GM10248 (cell line): ENCODE results near the gene ISG15.

Experiments used
- CTCF ChIA-PET: fragments of 300-600 bp; sonication (Branson Sonifier 250); formaldehyde crosslinking; extraction: SDS; loops from one replicate; lab custom pipeline; 2021; ENCODE audit warnings: antibody characterized with exemption; lab: Yijun Ruan, JAX
- POLR2A ChIA-PET: fragments of 350-650 bp; sonication (Branson Sonifier 250); formaldehyde crosslinking; extraction: SDS; loops from one replicate; lab custom pipeline; 2020; ENCODE audit warnings: antibody characterized with exemption; lab: Yijun Ruan, JAX
- DNase-seq: peaks from one replicate; pipeline ENCODE4 v3.0.0; 2012; ENCODE audit errors: extremely low spot score
- TF ChIP-seq, protein P1 (sequence below): IDR thresholded peaks from 2 replicates; pipeline ENCODE4 v1.5.1; 2012; ENCODE audit warnings: mild to moderate bottlenecking, low read depth; ENCODE audit errors: extremely low read depth, missing control alignments, control extremely low read depth

The ISG15 gene

GRCh38 chr1:1020415-1021009, 7.2 kb downstream of the ISG15 start:
- POLR2A ChIA-PET, result no interaction called here
- TF ChIP-seq, protein P1, sequence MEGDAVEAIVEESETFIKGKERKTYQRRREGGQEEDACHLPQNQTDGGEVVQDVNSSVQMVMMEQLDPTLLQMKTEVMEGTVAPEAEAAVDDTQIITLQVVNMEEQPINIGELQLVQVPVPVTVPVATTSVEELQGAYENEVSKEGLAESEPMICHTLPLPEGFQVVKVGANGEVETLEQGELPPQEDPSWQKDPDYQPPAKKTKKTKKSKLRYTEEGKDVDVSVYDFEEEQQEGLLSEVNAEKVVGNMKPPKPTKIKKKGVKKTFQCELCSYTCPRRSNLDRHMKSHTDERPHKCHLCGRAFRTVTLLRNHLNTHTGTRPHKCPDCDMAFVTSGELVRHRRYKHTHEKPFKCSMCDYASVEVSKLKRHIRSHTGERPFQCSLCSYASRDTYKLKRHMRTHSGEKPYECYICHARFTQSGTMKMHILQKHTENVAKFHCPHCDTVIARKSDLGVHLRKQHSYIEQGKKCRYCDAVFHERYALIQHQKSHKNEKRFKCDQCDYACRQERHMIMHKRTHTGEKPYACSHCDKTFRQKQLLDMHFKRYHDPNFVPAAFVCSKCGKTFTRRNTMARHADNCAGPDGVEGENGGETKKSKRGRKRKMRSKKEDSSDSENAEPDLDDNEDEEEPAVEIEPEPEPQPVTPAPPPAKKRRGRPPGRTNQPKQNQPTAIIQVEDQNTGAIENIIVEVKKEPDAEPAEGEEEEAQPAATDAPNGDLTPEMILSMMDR, result no peak
- CTCF ChIA-PET, result interaction anchor here (1.0 to 3.3 kb wide), 3 partner anchors 12 to 36 kb away, joined by 3 to 26 read pairs (median 4); no protein-coding TSS in a partner anchor
- DNase-seq, result no peak

- CTCF ChIA-PET, result interaction anchor here (1.0 to 3.3 kb wide), 3 partner anchors 11 to 37 kb away, joined by 3 to 26 read pairs (median 4); no protein-coding TSS in a partner anchor
- TF ChIP-seq, protein P1, result no peak
- POLR2A ChIA-PET, result no interaction called here
- DNase-seq, result no peak
Observed at GRCh38 chr1:1021010-1021919, 8.0 kb downstream of the ISG15 start.

DNA sequence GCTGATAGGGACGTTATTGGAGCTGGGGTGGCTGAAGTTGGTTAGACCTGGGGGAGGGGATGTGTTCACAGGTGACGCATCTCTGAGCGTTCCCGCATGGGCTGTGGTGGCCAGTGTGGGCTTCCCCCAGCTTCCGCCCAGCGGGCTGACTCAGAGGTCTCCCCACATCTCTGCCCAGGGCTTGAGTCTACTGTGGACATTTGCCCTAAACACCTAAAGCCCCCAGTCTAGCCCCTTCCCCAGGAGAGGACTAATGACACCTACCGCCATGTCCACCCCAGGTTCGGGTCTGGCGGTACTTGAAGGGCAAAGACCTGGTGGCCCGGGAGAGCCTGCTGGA, 8.6 kb downstream of the ISG15 start:
- DNase-seq, result no peak
- TF ChIP-seq, protein P1, result no peak
- CTCF ChIA-PET, result interaction anchor here (1.1 to 3.3 kb wide), 3 partner anchors 10 to 37 kb away, joined by 4 to 26 read pairs (median 4); no protein-coding TSS in a partner anchor
- POLR2A ChIA-PET, result no interaction called here

GRCh38 chr1:1022302-1023009, 9.2 kb downstream of the ISG15 start:
- ChIA-PET CTCF (interaction anchor here (1.1 to 3.3 kb wide), 3 partner anchors 10 to 20 kb away, joined by 4 to 26 read pairs (median 9); no protein-coding TSS in a partner anchor), POLR2A (no interaction called here)
- DNase-seq, result no peak
- TF ChIP-seq, protein P1, result no peak

DNA sequence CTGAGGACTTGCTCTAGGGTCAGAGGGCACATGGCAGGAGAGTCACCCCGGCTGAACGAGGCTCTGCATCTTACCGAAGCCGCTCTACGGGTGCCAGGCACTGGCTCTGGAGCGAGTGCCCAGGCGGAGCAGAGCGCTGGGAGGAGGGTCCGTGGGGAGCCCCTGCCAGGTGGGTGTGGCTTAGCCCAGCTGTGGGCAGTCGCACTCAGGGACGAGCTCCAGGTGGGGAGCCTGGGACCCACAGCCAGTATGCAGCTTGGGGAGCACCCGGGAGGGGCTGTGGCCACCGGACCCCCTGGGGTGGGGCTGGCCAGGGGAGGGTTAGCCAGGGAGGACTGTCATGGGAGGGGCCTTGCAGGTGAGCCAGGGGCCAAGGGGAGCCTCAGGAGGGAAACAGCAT, 10.4 kb downstream of the ISG15 start:
- DNase-seq, result no peak
- POLR2A ChIA-PET, result interaction anchor here (1.0 kb wide), 1 partner anchor 9 kb away, joined by 3 read pairs; no protein-coding TSS in a partner anchor
- CTCF ChIA-PET, result interaction anchor here (0.8 to 3.3 kb wide), 7 partner anchors 9 to 40 kb away, joined by 3 to 26 read pairs (median 4); no protein-coding TSS in a partner anchor
- TF ChIP-seq, protein P1, result no peak

- ChIA-PET CTCF (interaction anchor here (0.8 to 2.9 kb wide), 7 partner anchors 8 to 40 kb away, joined by 3 to 9 read pairs (median 3); no protein-coding TSS in a partner anchor), POLR2A (interaction anchor here (1.0 kb wide), 1 partner anchor 10 kb away, joined by 3 read pairs; no protein-coding TSS in a partner anchor)
- TF ChIP-seq, protein P1, result no peak
- DNase-seq, result no peak
Observed at GRCh38 chr1:1024149-1024770, 11.0 kb downstream of the ISG15 start.
